ENCODE data around the gene ENPP1. TPM values are rescaled to one million over a fixed set of nuclear protein-coding genes. Genes with fewer than 3 reads are reported as not detected.

The ENPP1 gene
- total RNA-seq, 1 donor, result 6.0 TPM

- no peak for TF ChIP-seq CTCF (IDR thresholded peaks at IDR 0.05; ENCODE audit: insufficient read depth, low read depth, low read length)
- DNase-seq (ENCODE audit: low read depth), result no peak
- H3K4me3 ChIP-seq (ENCODE audit: low read depth, low read length), result no peak overlapping the region
These were observed 37.0 kb upstream of the ENPP1 start for GRCh38 chr6:131770776-131771175.

GRCh38 chr6:131773284-131773950 lies 34.4 kb upstream of the ENPP1 start:
- no peak overlapping the region for H3K4me3 ChIP-seq (ENCODE audit: low read depth, low read length)
- TF ChIP-seq CTCF (IDR thresholded peaks at IDR 0.05; ENCODE audit: insufficient read depth, low read depth, low read length), result no peak
- no peak for DNase-seq (ENCODE audit: low read depth)

- no peak overlapping the region for H3K4me3 ChIP-seq (ENCODE audit: low read depth, low read length)
- no peak for DNase-seq (ENCODE audit: low read depth)
- TF ChIP-seq CTCF (IDR thresholded peaks at IDR 0.05; ENCODE audit: insufficient read depth, low read depth, low read length), result no peak
These were observed 31.9 kb upstream of the ENPP1 start for GRCh38 chr6:131775886-131776285.

GRCh38 chr6:131776985-131777384 lies 30.8 kb upstream of the ENPP1 start:
- DNase-seq (ENCODE audit: low read depth), result no peak
- H3K4me3 ChIP-seq (ENCODE audit: low read depth, low read length), result no peak overlapping the region

GRCh38 chr6:131778169-131778568 lies 29.7 kb upstream of the ENPP1 start:
- DNase-seq (ENCODE audit: low read depth), result no peak
- TF ChIP-seq CTCF (IDR thresholded peaks at IDR 0.05; ENCODE audit: insufficient read depth, low read depth, low read length), result no peak
- no peak overlapping the region for H3K4me3 ChIP-seq (ENCODE audit: low read depth, low read length)

More at GRCh38 chr6:131776985-131777384, 30.8 kb upstream of the ENPP1 start:
- TF ChIP-seq CTCF (IDR thresholded peaks at IDR 0.05; ENCODE audit: insufficient read depth, low read depth, low read length), result no peak

GRCh38 chr6:131779304-131779703 lies 28.5 kb upstream of the ENPP1 start:
- no peak for TF ChIP-seq CTCF (IDR thresholded peaks at IDR 0.05; ENCODE audit: insufficient read depth, low read depth, low read length)
- no peak for DNase-seq (ENCODE audit: low read depth)
- H3K4me3 ChIP-seq (ENCODE audit: low read depth, low read length), result no peak overlapping the region

GRCh38 chr6:131780600-131780999 lies 27.2 kb upstream of the ENPP1 start:
- no peak for DNase-seq (ENCODE audit: low read depth)
- no peak for TF ChIP-seq CTCF (IDR thresholded peaks at IDR 0.05; ENCODE audit: insufficient read depth, low read depth, low read length)
- H3K4me3 ChIP-seq (ENCODE audit: low read depth, low read length), result no peak overlapping the region
